SK-N-SH (cell line): ENCODE data around the gene RAF1.

Experiments
- CHD2 ChIP-seq: fragments of 150-350 bp; IDR thresholded peaks from 2 replicates; pipeline ENCODE4 v1.6.1; 2018; ENCODE audit warnings: low read length; ENCODE audit not compliant: partially characterized antibody
- MXI1 ChIP-seq: IDR thresholded peaks from 2 replicates; pipeline ENCODE4 v1.6.1; 2012; ENCODE audit warnings: mild to moderate bottlenecking, low read depth, low read length, improper control_type of control experiment
- TEAD4 ChIP-seq: IDR thresholded peaks from 2 replicates; pipeline ENCODE4 v1.4.0; 2012; ENCODE audit warnings: mild to moderate bottlenecking, borderline replicate concordance; ENCODE audit not compliant: insufficient read depth
- TF ChIP-seq, protein P1 (sequence below): fragments of 200-600 bp; sonication (generic); IDR thresholded peaks from 2 replicates; pipeline ENCODE4 v1.6.1; 2017; ENCODE audit warnings: antibody characterized with exemption, mild to moderate bottlenecking, moderate library complexity

DNA sequence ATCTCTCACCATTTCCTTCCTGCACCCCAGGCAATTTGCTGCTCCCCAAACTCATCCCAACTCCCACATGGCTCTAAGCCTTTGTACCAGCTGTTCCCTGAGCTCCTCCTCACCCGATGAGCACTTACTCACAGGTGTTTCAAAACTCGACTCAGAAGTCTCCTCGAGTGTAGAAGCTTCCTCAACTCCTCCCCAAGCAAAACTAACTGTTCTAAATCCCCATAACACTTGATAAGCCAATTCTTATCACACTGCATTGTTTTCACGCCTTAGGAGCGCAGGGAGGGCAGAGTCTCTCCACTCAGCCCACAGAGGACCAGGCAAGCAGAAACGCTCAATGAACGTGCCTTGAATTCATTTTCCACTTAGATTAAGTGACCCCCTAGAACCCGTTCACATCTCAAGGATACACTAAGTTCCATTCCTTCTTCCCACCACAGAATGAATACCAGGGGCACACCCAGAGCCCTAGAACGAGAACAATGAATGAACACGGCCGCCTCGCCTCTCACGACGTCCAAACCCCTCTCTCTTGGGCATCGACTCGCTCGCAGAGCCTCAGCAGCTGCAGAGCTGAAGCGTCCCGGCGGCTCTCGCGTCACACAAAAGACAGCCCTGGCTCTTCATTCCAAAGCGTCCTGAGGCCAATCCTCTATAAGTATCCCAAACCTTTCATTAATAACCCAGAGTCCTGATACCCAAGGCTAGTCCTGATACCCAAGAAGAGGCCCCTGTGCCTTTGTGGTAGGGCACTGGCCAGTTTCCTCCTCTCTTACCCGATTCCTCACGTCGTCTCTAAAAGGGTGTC lies 1.1 kb downstream of the RAF1 start:
- TF ChIP-seq, protein P1, sequence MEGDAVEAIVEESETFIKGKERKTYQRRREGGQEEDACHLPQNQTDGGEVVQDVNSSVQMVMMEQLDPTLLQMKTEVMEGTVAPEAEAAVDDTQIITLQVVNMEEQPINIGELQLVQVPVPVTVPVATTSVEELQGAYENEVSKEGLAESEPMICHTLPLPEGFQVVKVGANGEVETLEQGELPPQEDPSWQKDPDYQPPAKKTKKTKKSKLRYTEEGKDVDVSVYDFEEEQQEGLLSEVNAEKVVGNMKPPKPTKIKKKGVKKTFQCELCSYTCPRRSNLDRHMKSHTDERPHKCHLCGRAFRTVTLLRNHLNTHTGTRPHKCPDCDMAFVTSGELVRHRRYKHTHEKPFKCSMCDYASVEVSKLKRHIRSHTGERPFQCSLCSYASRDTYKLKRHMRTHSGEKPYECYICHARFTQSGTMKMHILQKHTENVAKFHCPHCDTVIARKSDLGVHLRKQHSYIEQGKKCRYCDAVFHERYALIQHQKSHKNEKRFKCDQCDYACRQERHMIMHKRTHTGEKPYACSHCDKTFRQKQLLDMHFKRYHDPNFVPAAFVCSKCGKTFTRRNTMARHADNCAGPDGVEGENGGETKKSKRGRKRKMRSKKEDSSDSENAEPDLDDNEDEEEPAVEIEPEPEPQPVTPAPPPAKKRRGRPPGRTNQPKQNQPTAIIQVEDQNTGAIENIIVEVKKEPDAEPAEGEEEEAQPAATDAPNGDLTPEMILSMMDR = no peak
- TF ChIP-seq CHD2 (no peak), MXI1 (no peak; the same call in 1 of the 2 replicates), TEAD4 (no peak)
